Activated CD4-positive, alpha-beta T cell treated with anti-CD3 and anti-CD28 coated beads, Interleukin-2, amount 50 U/mL, for 16 hours (primary cell): ENCODE data around the gene FCHSD2.
"Not testable (repeated sequence)": the region's sequence is repeated elsewhere in the genome, so short reads cannot be mapped to it uniquely, and the experiment has no call there.

Source experiments
- DNase-seq: peaks from one replicate; pipeline ENCODE4 v3.0.0-alpha.2; 2020

Gene FCHSD2

GRCh38 chr11:73116636-73117035 lies 25.5 kb downstream of the FCHSD2 start:
- no peak for DNase-seq

DNA sequence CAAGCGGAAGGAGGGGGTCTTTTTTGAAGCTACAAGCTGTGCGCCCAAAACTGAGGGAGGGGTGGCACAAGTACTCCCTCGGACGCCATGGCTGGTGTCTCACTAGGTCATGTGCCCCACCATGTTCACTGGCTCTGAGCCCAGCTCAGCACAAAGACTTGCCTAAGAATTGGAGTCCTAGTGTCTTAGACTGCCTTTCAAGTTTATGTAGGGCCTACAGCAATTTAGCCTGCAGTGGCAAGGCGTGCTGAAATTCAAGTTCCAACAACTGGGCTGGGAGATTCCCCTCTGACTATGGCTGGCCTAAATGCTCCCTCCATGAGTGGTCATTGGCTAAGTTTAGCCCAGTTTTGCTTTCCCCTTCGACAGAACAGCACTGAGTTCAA lies 27.3 kb downstream of the FCHSD2 start:
- no peak for DNase-seq

DNA sequence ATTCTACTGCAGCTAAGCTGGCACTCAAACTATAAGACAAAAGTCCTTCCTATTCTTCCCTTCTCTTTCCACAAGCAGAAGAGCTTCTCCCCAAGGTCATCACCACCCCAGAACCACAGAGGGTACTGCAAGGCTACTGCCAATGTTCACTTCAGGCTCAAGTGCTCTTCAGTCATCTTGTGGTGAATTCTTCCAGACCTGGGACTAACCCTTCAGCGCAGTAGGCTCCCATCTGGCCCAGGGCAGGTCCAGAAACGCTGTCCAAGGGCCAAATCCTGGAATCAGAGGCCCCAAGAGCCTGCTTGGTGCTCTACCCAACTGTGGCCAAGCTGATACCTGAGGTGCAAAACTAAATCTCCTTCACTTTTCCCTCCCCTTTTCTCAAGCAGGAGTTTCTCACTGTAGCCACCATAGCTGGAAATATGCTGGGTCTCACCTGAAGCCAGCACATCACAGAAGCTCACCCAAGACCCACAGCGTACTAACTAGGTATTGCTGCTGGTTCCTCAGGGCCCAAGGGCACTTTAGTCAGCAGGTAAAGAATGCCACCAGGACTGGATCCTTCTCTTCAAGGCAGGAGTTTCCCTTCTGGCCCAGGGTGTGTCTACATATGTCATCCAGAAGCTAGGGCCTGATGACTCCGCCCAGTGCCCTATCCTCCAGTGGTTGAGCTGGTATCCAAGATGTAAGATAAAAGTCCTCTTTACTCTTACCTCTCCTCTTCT lies 27.8 kb downstream of the FCHSD2 start:
- DNase-seq, result no peak

GRCh38 chr11:73113426-73113825 lies 28.7 kb downstream of the FCHSD2 start:
- DNase-seq, result no peak

- DNase-seq, result no peak
Measured at GRCh38 chr11:73107597-73107996, 34.5 kb downstream of the FCHSD2 start.

DNA sequence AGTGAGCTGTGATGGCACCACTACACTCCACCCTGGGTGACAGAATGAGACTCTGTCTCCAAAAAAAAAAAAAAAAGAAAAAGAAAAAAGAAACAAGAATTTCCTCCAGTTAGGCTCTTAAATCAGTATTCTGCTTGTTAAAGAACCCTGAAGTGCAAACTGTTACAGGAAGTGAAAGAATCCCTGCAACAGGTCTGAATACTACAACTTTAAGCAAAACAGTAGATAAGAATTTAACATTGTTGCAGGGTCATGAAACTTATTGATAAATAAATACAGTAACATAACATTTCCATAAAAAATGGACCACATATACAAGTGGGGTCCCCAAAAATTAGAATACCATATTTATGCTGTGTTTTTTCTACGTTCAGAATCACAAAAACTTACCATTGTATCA lies 35.8 kb downstream of the FCHSD2 start:
- no peak for DNase-seq

GRCh38 chr11:73100578-73100977 lies 41.5 kb downstream of the FCHSD2 start:
- DNase-seq, result no peak

DNA sequence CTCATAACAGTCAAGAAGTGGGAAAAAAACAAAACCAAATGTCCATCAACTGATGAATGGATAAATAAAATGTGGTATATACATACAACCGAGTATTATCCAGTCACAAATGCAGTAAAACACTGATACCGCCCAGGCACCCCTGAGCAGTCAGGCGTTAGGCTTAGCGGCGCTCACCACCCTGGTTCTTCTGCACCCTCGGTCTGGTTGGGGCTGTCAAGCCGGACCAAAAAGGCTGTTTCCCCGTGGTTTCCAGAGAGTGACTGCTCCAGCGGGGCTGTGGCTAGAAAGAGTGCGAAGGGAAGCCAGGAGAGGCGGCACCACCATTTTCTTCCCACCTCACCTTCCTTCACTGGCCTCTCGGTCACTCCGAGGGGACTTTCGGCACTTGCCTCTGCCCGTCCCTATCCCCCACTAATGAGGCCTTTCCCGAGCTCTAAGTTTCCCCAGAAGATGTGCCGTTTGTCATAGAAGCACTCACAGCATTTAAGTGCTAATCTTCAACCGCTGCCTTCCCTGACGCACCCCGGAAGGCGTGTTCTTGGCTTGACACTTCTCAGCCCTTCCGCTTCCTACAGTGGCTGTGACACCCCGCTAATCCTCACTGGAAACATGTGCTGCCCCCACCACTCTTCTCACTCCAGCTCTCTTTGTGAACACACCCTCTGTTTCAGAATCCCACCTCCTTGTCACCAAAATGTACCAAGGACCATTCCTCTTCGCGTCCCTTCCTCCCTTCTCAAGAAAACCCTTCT lies 42.4 kb downstream of the FCHSD2 start:
- no peak for DNase-seq

DNA sequence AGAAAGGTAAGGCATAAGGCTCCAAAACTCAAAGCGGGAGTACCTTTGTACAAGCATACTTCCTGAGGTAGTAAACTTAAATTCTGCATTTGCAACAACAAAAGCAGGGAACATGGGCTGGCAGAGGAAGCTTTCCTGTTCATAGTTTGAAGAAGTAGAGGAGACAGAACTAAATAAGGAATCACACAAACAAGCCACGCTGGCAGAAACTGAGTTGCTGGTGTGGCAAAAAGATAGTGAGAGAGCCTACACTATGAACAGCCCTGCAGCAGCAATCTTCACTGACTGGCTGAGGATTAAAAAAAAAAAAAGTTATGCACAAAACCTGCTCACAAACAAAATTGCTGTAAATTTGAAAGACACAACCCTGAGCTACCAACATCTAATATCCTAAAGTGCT lies 46.5 kb downstream of the FCHSD2 start:
- DNase-seq, result no peak

DNA sequence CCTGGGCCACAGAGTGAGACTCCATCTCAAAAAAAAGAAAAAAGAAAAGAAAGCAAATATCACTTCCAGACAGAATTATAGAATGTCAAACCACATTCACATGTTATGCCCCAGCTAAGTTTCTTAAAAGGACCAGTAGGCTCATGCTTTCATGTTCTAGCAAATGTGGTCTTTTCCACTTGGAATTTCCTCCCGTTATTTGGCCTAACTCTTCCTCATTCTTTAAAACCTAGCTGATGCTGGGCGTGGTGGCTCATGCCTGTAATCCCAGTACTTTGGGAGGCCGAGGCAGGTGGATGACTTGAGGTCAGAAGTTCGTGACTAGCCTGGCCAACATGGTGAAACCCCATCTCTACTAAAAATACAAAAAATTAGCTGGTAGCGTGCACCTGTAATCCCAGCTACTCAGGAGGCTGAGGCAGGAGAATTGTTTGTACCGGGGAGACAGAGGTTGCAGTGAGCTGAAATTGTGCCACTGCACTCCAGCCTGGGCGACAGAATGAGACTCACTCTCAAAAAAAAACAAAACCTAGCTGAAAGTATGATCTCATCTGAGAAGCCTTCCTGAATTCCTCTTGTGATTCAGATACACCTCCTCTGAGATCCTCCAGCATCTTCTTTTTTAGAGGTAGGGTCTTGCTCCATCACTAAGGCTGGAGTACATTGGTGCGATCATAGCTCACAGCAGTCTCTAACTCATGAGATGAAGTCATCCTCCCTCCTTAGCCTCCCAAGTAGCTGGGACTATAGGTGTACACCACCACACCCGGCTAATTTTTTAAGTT lies 50.4 kb downstream of the FCHSD2 start:
- no peak for DNase-seq

DNA sequence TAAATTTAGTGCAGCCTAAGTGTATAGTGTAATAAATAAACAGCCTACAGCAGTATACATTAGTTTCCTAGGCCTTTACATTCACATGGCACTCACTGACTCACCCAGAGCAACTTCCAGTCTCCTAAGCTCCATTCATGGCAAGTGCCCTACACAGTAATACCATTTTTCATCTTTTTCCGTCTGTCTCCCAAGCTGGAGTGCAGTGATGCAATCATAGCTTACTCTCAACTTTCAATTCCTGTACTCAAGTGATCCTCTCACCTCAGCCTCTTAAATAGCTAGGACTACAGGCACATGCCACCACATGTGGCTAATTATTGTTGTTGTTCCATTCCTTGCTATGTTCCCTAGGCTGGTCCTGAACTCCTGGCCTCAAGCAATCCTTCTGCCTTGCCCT lies 54.4 kb downstream of the FCHSD2 start:
- no peak for DNase-seq

DNA sequence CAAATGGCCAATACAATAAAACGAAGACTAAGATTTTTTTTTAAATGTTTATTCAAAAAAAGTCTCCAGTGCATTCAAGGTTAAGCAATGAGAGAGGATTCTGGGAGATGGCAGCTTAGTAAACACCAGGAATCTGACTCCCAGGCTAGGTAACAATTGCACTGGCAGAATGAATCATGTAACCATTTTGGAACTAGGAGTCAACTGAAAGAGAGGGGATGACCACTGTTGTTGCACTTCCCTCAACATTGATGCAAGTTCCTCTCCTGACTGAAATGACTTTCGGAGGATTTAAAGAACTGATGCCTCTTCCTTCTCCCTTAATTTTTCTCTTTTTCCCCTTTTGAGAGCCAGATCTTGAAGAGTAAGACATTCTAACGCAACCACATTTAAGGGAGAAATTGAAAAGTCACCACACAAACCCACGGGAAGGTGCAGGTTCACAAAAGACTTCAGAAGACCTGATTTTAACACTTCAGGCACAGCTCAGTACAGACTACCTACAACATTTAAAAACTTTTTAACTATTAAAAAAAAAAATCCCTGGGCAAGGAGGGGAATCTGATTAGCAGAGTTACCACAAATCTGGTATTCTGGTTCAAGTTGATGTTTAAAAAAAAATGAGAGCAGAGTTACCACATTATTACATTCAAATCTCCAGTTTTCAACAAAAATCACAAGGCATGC lies 56.8 kb downstream of the FCHSD2 start:
- no peak for DNase-seq

- no peak for DNase-seq
Measured at GRCh38 chr11:73078631-73079030, 63.5 kb downstream of the FCHSD2 start.

GRCh38 chr11:73077454-73077853 lies 64.7 kb downstream of the FCHSD2 start:
- no peak for DNase-seq

GRCh38 chr11:73074319-73074718 lies 67.8 kb downstream of the FCHSD2 start:
- no peak for DNase-seq

DNA sequence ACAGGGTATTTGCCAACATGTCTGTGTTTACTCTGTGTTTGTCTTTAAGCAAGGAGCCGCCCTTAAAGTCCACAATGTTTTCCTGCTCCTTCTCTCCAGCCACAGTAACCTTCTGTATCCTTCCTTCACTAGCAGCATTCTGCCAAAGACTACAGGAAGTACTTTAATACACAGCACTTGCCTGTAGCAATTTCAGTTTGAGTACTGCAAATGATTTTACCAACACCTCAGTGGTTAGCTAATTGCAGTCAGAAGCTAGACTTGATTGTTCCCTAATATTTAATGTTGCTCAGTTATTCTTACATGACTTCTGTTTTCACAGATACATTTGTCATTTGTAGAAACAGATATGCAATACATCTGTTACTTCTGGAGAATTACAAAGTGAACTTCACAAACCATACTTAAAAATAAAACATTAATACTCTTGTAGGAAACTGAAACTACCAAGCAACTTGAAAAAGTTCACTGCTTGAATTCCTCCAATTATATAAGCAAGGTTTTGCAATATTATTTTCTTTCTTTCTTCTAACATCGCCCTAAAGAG lies 69.1 kb downstream of the FCHSD2 start:
- peak; percentile 62 for DNase-seq

- DNase-seq, result no peak
Measured at GRCh38 chr11:73070653-73071052, 71.5 kb downstream of the FCHSD2 start.

- not testable (repeated sequence) for DNase-seq
Measured at GRCh38 chr11:73061857-73062424, 80.2 kb downstream of the FCHSD2 start.

DNA sequence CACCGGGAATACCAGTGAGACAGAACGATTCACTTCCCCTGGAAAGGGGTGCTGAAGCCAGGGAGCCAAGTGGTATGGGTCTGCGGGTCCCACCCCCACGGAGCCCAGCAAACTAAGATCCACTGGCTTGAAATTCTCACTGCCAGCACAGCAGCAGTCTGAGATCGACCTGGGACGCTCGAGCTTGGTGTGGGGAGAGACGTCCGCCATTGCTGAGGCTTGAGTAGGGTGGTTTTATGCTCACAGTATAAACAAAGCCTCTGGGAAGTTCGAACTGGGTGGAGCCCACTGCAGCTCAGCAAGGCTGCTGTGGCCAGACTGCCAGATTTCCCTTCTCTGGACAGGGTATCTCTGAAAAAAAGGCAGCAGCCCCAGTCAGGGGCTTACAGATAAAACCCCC lies 80.7 kb downstream of the FCHSD2 start:
- DNase-seq, result not testable (repeated sequence)

DNA sequence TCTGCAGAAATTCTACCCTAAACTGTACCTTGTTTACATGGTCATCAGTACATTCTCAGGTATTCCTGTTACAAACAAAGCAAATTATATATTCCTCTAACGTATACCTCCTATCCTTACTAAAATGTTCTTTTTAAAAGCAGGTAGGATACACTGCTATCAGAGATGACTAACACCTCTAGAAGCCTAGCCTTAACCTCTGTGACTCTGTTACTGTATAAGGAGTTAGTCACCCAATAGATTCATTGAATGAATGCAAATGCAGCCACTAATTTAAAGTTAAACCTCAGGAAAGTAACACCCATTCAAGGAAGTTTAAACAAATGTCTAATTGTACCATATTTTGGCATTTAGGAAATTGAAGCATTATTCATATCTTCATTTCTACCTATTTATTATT lies 82.2 kb downstream of the FCHSD2 start:
- DNase-seq, result no peak

GRCh38 chr11:73058989-73059674 lies 83.0 kb downstream of the FCHSD2 start:
- DNase-seq, result no peak
